ENCODE results near the gene TGFB1I1.

DNA sequence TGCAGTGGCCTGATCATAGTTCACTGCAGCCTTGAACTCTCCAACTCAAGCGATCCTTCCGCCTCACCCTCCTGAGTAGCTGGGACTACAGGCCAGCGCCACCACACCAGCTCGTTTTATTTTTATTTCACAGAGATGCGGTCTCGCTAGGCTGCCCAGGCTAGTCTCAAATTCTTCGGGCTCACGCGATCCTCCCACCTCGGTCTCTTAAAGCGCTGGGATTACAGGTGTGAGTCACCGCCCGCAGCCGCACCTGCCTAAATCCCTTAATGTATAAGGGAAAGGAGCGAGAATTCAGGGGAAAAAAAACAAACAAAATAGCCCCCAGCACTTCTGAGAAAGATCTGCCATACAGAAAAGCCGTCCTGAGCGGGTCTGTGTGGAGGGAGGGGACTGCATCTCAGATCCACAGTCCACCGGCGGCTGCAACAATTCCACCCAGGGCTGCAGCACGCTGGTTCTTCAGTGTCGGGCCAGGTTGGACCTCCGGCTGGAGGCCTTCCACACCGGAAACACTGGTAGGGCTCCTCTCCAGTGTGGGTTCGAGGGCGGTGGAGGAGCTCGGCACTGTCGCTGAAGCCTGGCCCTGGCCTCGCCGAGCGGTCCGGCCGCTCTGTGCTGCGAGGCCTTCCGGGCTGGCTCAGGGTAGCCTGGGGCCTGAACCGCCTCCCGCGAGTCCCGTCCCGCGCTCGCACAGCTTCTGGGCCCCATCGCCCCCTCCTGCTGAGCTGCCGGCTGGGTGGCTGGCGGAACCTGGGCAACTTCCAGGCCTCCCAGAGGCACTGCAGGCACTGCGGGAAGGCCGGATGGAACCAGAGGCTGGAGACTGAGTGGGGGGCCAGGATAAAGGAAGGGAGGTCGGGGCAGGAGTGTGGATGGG, 36.4 kb upstream of the TGFB1I1 start:
- TF ChIP-seq, protein P1, sequence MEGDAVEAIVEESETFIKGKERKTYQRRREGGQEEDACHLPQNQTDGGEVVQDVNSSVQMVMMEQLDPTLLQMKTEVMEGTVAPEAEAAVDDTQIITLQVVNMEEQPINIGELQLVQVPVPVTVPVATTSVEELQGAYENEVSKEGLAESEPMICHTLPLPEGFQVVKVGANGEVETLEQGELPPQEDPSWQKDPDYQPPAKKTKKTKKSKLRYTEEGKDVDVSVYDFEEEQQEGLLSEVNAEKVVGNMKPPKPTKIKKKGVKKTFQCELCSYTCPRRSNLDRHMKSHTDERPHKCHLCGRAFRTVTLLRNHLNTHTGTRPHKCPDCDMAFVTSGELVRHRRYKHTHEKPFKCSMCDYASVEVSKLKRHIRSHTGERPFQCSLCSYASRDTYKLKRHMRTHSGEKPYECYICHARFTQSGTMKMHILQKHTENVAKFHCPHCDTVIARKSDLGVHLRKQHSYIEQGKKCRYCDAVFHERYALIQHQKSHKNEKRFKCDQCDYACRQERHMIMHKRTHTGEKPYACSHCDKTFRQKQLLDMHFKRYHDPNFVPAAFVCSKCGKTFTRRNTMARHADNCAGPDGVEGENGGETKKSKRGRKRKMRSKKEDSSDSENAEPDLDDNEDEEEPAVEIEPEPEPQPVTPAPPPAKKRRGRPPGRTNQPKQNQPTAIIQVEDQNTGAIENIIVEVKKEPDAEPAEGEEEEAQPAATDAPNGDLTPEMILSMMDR (conservative IDR thresholded peaks at IDR 0.05; ENCODE audit: low read depth in 2 of 2), result no peak
- TF ChIP-seq CREB1 (CRISPR knock-in tag; IDR thresholded peaks at IDR 0.05; ENCODE audit: low read depth) (no peak), EZH2 (IDR thresholded peaks at IDR 0.05; ENCODE audit: low read depth, unreplicated experiment) (no peak), JUNB (IDR thresholded peaks at IDR 0.05; ENCODE audit: unreplicated experiment) (no peak), POLR2AphosphoS5 (IDR thresholded peaks at IDR 0.05; ENCODE audit: low read depth) (no peak), NANOG (IDR thresholded peaks at IDR 0.05; ENCODE audit: borderline replicate concordance) (no peak), EZH2phosphoT487 (IDR thresholded peaks at IDR 0.05; ENCODE audit: unreplicated experiment) (no peak), ZNF114 (CRISPR knock-in tag; IDR thresholded peaks at IDR 0.05) (no peak)
- TF ChIP-seq, protein P2, sequence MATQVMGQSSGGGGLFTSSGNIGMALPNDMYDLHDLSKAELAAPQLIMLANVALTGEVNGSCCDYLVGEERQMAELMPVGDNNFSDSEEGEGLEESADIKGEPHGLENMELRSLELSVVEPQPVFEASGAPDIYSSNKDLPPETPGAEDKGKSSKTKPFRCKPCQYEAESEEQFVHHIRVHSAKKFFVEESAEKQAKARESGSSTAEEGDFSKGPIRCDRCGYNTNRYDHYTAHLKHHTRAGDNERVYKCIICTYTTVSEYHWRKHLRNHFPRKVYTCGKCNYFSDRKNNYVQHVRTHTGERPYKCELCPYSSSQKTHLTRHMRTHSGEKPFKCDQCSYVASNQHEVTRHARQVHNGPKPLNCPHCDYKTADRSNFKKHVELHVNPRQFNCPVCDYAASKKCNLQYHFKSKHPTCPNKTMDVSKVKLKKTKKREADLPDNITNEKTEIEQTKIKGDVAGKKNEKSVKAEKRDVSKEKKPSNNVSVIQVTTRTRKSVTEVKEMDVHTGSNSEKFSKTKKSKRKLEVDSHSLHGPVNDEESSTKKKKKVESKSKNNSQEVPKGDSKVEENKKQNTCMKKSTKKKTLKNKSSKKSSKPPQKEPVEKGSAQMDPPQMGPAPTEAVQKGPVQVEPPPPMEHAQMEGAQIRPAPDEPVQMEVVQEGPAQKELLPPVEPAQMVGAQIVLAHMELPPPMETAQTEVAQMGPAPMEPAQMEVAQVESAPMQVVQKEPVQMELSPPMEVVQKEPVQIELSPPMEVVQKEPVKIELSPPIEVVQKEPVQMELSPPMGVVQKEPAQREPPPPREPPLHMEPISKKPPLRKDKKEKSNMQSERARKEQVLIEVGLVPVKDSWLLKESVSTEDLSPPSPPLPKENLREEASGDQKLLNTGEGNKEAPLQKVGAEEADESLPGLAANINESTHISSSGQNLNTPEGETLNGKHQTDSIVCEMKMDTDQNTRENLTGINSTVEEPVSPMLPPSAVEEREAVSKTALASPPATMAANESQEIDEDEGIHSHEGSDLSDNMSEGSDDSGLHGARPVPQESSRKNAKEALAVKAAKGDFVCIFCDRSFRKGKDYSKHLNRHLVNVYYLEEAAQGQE (IDR thresholded peaks at IDR 0.05; ENCODE audit: unreplicated experiment), result no peak
- TF ChIP-seq, protein P3, sequence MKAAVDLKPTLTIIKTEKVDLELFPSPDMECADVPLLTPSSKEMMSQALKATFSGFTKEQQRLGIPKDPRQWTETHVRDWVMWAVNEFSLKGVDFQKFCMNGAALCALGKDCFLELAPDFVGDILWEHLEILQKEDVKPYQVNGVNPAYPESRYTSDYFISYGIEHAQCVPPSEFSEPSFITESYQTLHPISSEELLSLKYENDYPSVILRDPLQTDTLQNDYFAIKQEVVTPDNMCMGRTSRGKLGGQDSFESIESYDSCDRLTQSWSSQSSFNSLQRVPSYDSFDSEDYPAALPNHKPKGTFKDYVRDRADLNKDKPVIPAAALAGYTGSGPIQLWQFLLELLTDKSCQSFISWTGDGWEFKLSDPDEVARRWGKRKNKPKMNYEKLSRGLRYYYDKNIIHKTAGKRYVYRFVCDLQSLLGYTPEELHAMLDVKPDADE (IDR thresholded peaks at IDR 0.05), result no peak

Measured in GM23338 (cell line).